ENCODE data around the gene HGS.

HGS gene

GRCh38 chr17:81701288-81702071 is 17.7 kb downstream of the HGS start:
- DNase-seq: no peak
- in situ Hi-C loops (cut with MboI; ENCODE audit: low pct_unique_long_range_greater_than_20kb, low sequenced_read_pairs): no loop called here

- DNase-seq: peak; percentile 92
- in situ Hi-C loops (cut with MboI; ENCODE audit: low pct_unique_long_range_greater_than_20kb, low sequenced_read_pairs): no loop called here
Measured at GRCh38 chr17:81702934-81703746, 19.3 kb downstream of the HGS start, which contains the start of gene MRPL12. MRPL12 (plus strand) TSS chr17:81703367; CDS start chr17:81703502, 135 bp downstream.

GRCh38 chr17:81703747-81704654 is 20.2 kb downstream of the HGS start:
- DNase-seq: no peak
- in situ Hi-C loops (cut with MboI; ENCODE audit: low pct_unique_long_range_greater_than_20kb, low sequenced_read_pairs): no loop called here

- in situ Hi-C loops (cut with MboI; ENCODE audit: low pct_unique_long_range_greater_than_20kb, low sequenced_read_pairs): no loop called here
- no peak for DNase-seq
Measured at GRCh38 chr17:81705518-81706231, 21.9 kb downstream of the HGS start.

- DNase-seq: no peak
- in situ Hi-C loops (cut with MboI; ENCODE audit: low pct_unique_long_range_greater_than_20kb, low sequenced_read_pairs): no loop called here
Measured at GRCh38 chr17:81706232-81706611, 22.4 kb downstream of the HGS start.

- no peak for DNase-seq
- in situ Hi-C loops (cut with MboI; ENCODE audit: low pct_unique_long_range_greater_than_20kb, low sequenced_read_pairs): no loop called here
Measured at GRCh38 chr17:81706757-81707624, 23.2 kb downstream of the HGS start.

- in situ Hi-C loops (cut with MboI; ENCODE audit: low pct_unique_long_range_greater_than_20kb, low sequenced_read_pairs): no loop called here
- DNase-seq: no peak
Measured at GRCh38 chr17:81707725-81708646, 24.2 kb downstream of the HGS start.

GRCh38 chr17:81708739-81709185 is 25.0 kb downstream of the HGS start:
- in situ Hi-C loops (cut with MboI; ENCODE audit: low pct_unique_long_range_greater_than_20kb, low sequenced_read_pairs): no loop called here
- DNase-seq: no peak

GRCh38 chr17:81710514-81711308 is 26.9 kb downstream of the HGS start:
- in situ Hi-C loops (cut with MboI; ENCODE audit: low pct_unique_long_range_greater_than_20kb, low sequenced_read_pairs): no loop called here
- peak; percentile 69 for DNase-seq

- peak; percentile 80 for DNase-seq
- in situ Hi-C loops (cut with MboI; ENCODE audit: low pct_unique_long_range_greater_than_20kb, low sequenced_read_pairs): no loop called here
Measured at GRCh38 chr17:81711814-81712467, 28.1 kb downstream of the HGS start, which contains the start of gene SLC25A10. SLC25A10 (plus strand) TSS chr17:81712284; CDS start chr17:81712427, 143 bp downstream.

GRCh38 chr17:81712468-81713003 is 28.7 kb downstream of the HGS start:
- DNase-seq: peak; percentile 50
- in situ Hi-C loops (cut with MboI; ENCODE audit: low pct_unique_long_range_greater_than_20kb, low sequenced_read_pairs): no loop called here

- in situ Hi-C loops (cut with MboI; ENCODE audit: low pct_unique_long_range_greater_than_20kb, low sequenced_read_pairs): no loop called here
- peak; percentile 26 for DNase-seq
Measured at GRCh38 chr17:81713004-81713555, 29.3 kb downstream of the HGS start.

- in situ Hi-C loops (cut with MboI; ENCODE audit: low pct_unique_long_range_greater_than_20kb, low sequenced_read_pairs): no loop called here
- no peak for DNase-seq
Measured at GRCh38 chr17:81713556-81714411, 30.0 kb downstream of the HGS start.

All from KBM-7 (cell line).